ENCODE measurements around the gene TGFBR3.

GRCh38 chr1:91673613-91674012 is 212.3 kb downstream of the TGFBR3 start:
- TF ChIP-seq POLR2AphosphoS5 (IDR thresholded peaks at IDR 0.05; ENCODE audit: low read depth, low read length) (no peak), SIN3A (IDR thresholded peaks at IDR 0.05; ENCODE audit: borderline replicate concordance, insufficient read depth, low read length) (no peak), TAF1 (IDR thresholded peaks at IDR 0.05; ENCODE audit: borderline replicate concordance, insufficient read depth, low read length) (no peak), REST (IDR thresholded peaks at IDR 0.05; ENCODE audit: insufficient read depth in 1 of 2, low read depth in 2 of 2, low read length in 2 of 2) (no peak), FOXP2 (optimal IDR thresholded peaks at IDR 0.05; ENCODE audit: borderline replicate concordance, extremely low read depth, extremely low read length, insufficient read depth) (no peak)
